Muscle of back (tissue), 11 donors: ENCODE results near the gene TMEM164. TPM values are rescaled to one million over a fixed set of nuclear protein-coding genes. Genes with fewer than 3 reads are reported as not detected.

Experiments
- DNase-seq, 3 donors: peaks; one replicate each; pipeline versions ENCODE4 v3.0.0 to v3.0.0-alpha.2; 2013
- polyA plus RNA-seq, 10 donors: library from polyadenylated mRNA; unstranded; fragments of 120-200 nt; gene quantifications; one replicate each; pipeline ENCODE4 v1.2.1, GENCODE V29; 2013; ENCODE audit not compliant: insufficient read length in 10 of 10

TMEM164 gene
- polyA plus RNA-seq, 10 donors = 19.9 to 34.8 (median 23.3) TPM

DNA sequence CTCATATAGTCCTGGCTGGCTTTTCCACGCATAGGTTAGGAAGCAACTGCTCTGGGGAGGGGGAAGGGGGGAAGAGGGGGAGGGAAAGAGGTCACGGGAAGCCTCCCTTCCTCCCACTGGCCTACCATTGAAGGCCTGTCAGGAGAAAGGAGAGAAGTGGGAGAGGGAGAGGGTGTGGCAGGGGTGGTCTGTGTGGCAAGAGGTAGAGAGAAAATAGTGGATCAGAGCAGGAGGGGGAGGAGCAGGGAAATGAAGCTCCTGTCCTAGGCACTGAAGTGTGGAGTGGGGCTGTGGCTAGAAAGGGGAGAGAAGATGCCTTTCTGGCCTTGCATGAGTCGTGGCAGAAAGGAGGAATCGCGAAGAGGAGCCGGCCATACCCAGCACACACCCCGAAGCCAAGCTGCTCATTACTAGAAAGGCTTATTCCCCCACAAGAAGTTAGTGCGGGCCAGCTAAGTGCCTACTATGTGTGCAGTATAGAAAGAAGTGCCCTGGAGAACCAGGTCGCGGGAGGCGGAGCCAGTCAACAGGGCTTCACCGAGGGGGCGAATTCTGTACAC, 1.1 kb upstream of the TMEM164 start:
- DNase-seq = no peak

DNA sequence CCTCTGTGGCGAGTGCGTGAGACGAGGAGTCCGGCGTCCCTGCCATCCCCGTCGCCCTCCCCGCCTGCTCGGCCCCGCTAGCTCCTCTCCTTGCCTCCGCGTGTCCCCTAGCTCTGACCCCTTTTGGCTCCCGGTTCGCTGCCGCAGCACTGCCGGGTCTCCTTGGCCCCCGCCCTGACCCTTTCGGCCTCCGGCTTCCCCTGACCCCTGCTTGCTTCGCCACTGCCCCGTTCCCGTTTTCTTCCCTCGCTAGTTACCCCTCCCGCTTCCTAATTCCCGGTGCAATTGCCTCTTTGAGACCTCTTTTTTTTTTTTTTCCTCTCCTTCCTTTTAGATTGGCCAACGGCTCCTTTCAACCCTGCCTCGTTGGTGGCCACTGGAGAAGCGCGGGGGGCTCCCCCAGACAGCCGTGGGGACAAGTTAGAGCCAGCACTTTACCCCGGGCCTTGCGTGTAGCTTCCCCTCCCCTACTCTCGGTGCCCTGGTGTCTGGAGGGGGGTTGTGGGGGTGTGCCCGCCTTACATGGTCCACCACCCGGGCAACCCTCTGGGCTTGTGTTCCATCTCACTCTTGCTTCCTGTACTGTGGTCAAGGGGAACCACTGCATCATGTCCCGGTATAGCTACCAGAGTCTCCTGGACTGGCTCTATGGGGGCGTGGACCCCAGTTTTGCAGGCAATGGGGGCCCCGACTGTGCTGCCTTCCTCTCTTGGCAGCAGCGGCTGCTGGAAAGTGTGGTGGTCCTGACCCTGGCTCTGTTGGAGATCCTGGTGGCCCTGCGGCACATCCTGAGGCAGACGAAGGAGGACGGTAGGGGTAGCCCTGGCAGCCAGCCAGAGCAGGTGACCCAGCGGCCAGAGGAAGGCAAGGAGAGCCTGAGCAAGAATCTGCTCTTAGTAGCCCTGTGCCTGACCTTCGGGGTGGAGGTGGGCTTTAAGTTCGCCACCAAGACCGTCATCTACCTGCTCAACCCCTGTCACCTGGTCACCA, 548 bp downstream of the TMEM164 start:
- no peak for DNase-seq

DNA sequence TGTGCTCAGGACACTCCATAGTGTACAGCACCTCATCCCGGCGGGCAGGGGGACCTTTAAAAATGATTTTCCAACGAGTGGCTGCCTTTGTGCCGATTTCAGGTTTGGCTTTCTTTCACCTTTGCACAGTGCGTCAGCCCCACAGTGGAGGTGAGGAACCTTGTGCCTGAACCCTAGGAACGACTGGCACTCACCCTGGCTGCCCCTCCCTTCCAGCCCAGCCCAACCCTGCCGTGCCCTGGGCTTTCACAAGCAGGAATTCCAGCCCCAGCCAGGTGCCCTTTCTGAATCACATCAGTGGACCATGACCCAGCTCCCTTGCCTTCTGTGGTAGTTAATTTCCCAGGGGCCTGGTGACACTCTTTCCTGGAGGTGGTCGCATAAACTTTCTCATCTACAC, 1.3 kb downstream of the TMEM164 start:
- DNase-seq = no peak

DNA sequence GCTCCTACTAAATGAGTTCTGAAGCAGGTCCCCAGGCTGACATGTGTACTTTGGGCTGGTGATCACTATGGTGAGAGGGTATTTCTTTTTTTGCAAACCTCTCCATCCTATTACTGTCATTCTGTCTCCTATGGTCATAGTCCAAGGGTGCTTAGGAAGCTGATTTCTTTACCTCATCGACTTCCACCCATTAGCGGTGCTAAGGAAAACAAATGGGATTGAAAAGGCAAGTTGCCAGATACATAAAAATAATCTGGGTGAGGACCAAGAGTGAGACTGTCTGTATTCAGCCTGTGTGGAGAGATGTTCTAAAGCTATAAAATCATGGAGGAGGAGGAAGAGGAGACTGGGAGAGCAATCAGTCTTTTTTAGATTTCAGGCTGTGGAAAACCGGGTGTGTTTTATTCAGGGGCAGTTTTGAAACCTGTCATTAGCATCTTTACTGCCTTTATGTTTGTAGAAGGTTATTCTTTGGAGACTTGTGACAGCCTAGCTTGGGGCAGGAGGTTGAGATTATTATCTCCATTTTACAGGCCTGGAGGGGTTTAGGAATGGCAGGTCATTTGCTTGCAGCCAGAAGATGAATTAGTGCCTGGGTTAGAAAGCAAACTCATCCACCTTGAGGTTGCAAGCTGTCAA, 1.9 kb downstream of the TMEM164 start:
- peak in 1 of 3 donors; percentile 42 for DNase-seq

DNA sequence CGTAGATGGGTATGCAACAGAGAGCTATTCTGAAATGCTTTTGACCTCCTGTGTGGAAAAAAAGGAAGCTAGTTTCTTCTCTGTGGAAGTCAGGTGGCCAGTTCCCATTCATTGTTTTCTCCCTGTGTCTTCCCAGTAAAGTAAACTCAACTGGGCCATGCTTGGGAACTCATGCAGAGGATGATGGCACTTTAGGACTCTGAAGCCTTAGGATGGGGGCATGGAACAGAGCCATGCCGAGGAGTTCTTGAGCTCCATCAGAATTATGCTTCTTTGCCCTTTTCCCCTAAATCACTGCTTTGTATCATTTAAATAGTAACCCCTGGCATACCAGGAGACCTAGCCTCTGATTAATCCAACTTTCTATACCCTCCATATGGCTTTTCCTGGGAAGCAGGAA, 3.2 kb downstream of the TMEM164 start:
- no peak for DNase-seq

DNA sequence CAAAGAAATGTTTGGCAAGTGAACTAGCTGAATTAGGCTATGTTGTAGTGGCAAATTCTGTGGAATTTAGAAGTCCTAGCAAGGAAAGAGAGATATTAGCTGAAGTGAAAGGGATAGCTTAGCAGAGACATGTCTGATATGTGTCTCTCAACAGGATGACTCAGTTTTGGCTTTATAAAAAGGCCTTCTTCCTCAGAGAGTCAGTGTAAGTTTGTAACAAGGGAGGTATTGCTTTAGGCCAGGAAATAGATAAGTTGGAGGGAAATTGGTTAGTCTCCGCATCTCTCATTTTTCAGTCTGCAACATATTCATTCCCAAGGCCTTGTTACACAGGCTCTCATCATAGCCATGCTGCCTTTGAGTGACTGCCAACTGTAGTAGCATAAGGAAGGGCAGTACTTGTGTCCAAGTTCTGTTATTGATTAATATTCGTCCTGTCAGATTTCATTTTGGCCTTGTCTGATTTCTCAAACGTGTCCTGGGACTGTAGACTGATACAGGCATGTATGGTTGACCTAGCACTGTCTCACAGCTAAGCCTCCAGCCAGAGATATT, 4.0 kb downstream of the TMEM164 start:
- peak in 1 of 3 donors; percentile 6 for DNase-seq

DNA sequence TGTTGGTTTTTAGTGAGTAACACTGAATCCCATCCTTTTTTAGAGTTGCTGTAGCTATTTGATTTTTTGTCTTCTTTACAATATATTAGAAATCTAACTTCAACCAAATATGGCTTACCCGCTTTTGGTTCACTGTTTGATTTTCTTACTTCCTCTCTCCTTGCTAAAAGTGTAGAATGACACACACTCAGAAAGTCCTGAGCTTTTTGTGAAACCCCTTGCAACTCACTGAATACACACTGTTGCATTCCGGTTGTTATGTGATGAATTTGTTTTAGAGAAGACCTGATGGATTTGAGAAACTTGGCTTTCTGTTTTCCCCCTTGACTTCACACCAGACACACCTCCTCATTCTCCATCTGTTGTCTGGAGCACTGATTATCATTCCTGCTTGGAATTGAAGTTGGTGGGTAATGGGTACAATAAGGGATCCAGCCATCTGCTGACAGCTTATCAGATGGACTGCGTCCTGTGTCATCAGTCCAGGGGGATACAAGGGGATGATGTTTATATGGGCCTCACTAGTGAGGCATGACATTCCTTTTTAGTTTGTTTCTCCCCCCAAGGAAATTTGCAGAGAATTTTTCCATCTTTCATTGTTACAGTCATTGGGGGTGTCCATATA, 5.2 kb downstream of the TMEM164 start:
- no peak for DNase-seq

DNA sequence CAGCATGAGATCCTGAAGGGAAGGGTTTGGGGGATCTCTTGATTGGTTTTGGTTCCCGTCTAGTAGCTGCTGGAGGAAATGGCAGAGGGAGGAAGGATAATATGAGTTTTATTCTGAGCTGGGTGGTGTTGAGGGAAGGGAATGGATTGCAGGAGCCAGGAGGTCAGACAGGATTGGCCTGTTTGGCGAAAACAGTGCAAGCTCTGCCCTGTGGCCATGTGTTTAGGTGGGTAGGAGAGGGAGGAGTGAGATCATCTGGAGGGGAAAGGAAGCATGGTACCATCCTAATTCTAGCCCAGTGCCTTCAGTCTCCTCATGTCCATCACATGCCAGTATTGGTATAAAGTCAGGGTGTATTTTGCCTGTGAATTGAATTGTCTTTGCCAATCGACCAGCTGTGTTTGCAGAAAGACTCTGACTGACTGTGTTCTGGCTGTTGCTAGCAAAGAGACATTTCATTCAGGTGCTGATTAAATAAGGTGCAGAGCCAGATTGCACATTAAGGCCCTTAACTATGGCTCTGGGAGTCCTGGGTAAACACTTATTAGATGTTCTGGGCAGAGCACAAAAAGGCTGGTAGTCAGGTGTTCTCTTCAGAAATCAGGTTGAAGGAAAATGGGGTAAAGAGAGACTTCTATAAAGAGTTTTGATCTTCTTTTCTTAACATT, 10.0 kb downstream of the TMEM164 start:
- no peak for DNase-seq

DNA sequence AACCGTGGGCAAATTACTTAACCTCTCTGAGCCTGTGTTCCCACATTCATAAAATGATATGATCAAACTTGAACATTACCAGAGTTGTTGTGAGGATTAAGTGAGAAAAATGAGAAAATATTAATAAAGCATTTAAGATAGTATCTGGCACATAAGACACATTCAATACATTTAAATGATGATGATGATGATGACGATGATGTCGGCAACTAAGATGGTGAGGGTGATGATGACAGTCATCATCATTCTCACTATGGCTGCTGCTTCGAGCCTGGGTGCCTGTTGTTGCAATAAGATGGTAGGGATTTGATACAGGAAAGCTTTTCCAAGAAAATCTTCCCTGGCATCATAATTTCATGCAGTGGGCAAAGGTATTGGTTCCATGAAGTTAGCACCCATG, 11.1 kb downstream of the TMEM164 start:
- no peak for DNase-seq

DNA sequence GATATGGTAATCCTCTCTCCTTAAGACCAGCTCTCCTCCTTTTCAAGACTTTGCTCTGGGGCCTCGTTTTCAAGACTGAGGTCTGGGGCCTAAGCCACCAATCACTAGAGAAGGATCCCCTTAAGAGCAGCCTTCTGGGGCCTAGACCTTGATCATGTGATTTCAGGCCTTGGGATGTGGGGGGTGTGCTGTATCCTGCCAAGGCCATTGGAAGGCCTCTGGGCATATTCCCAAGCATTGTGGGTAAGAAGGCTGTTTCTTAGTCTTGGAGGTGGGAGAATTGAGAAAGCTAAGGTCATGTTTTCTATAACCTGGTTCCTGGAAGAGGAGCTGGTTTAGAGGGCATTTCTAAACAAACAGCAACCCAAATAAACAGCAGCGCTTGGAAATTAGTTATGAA, 12.1 kb downstream of the TMEM164 start:
- no peak for DNase-seq

DNA sequence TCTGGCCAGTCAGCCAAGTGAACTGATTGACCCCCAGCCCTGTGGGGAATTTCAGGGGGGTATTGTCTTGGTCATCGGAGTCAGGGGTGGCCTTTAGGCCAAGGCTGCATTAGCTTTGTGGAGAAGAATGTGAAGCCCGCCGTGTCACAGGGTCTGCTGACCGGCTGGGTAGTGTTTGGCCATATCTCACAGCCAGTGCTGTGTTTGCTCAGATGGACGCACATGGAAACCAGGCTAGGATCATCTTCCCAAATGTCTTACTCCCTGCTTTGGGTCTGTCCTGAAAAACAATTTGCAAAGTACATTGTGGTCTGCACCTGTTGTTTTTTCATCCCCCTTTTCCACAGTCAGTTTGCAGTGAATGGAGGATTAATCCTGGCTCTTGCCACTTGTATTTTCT, 13.0 kb downstream of the TMEM164 start:
- peak in 1 of 3 donors; percentile 9 for DNase-seq

DNA sequence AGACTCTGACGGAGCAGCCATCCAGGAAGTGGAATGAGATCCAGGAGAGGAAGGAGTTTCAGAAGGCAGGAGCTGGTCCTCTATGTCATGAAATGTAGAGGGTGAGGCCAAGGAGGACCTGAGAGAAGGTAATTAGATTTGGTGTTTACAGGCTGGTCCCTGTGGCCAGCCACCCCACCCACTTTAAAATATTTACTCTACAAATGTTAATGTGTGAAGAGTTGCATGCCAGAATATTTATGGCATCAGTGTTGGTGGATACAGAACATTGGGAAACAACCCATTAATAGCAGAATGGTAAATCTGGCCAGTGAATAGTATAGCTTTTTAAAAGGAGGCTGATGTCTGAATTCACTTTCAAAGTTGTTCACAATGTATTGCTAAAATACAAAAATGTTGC, 17.6 kb downstream of the TMEM164 start:
- DNase-seq = no peak

DNA sequence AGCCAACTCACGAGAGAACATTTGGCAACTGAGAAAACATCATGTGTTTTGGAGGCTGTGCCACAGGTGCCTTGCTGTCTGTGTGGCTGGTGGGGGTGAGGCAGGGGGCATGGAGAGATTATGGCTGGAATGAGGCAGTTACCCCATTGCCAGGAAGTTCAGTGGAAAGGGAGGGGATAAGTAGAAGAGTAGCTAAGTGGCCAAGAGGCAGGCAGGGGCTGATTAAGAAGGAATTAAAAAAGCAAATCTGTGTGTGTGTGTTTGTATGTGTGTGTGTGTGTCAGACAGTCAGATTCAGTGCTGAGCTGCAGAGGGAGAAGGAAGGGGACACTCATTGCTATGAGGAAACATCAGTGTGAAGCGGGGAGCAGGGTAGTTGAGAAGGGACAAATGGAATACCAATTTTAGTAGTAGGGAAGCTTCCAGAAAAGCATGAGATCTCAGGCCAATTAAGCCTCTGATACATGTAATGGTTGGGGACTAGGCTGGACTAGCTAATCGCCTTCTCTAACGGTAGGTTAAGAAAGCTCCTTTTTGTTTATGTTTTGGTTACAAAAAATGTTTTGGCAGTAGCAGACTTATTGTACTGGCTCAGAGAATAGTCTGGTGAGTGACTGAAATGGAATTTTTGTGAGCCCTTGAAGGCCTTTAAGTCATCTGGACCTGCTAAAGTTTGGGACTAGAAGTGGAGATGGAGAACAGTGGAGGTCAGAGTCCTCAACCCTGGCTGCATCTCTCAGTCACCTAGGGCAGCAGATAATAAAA, 18.5 kb downstream of the TMEM164 start:
- peak in 1 of 3 donors; percentile 14 for DNase-seq

DNA sequence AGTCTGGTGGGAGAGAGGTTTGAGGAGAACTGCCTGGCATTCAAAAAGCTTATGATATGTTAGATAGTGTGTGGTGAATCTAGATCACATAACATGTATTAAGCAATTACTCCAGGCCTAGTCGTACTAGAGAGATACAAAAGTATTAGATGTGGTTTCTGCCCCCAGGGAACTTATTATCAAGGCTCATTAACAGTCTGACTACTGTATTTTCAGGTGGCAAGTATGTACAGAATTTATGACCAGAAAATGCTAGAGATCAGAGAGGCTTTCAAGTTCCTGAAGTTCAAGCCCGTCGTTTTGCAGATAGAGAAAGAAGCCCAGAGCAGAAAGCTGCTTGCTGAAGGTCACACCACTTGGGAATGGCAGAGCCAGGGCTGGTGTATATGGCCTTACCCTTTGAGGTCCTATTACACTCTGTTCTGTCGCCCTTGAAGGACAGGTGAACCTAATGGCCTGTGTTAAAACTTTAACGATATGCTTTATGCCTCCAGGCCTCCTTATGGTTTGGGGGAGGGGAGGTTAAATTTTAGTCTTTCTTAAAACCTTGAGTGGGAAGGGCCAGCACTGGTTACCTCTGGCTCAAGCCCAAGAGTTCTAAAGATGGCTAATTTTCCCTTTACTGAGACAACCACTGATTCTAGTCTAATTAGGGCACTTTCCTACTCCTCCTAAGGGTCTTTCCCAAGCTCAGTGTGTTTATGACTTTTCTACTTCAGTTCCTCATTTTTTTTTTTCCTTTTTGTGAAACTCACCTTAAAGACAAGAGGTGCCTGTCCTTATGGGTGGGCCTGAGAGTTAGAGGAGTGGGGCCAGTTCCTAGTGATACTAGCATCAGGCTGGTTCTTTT, 19.9 kb downstream of the TMEM164 start:
- DNase-seq = no peak

DNA sequence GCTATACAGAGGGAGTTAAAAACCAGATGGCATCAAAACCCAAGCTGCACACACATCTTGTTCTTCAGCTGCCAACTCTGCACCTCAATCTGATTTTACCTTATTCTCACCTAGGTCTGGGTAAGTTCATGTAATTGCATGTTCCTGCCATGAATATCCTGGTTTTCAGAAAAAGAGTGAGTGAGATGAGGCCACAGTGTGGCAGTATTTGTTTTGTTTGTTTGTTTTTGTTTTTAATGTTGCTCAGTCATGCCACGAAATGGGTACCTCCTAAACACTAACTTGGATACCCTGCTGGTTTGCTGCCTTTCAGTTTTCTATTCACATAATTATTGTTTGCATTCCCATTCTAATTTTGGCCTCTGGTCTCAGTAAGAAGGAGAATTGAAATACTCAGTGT, 22.5 kb downstream of the TMEM164 start:
- DNase-seq = no peak

DNA sequence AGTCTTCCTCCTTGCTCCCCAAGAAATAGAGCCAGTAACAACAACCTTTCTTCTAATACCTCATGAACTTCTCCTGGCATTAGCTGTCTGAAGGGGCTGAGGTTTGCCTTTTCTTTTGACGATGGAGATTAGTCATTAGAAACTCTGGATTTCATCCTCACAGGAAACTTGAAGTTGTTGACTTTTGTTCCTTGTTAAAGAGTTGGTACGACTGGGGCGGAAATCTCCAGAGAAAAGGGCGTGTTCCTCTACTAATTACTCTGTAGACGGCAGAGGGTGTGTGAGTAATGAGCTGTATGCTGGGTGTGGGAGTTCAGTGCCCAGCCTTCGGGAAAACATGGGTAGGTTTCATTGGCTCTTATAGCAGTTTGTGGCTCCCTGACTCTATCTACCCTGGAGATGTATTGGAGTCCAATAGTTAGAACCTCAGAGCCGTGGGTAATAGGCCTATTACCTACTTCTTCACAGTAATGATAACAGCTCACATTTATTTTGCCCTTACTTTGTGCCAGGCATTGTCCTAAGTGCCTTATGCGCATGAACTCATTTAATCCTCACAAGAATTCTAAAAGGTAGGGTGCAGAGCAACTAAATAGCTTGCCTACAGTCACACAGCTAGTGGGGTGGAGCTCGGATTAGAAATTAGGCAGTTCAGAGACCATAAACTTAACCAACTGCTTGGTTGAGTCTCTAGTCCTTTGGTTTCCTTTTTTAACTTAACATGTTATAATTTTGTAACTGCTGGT, 23.4 kb downstream of the TMEM164 start:
- DNase-seq = no peak

DNA sequence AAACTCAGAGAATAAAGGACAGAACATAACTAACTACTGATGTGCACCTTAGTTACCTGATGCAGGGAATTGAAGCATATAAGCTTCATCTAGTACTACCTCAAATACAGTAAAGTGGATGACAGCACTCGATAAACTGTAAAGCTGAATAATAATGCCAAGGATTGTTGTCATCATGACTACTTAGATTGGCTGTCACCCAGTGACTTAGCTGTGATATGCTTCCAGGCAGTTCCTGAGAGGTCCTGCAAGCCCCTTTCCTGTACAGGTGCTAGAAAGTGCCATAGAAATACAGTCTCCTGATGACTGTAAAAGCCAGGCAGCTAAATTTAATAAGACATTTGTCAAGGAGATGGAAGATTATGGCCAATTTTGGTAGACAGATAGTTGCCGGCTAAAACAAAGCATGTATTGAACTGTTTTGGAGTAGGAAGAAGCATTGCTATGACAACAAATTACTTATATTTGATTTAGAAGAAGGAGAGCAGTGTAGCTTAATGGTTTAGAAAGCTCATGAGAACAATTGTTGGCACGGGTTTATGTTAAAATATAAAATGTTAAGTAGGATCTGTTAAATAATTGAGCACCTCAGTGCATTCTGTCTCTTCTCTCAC, 29.7 kb downstream of the TMEM164 start:
- no peak for DNase-seq

DNA sequence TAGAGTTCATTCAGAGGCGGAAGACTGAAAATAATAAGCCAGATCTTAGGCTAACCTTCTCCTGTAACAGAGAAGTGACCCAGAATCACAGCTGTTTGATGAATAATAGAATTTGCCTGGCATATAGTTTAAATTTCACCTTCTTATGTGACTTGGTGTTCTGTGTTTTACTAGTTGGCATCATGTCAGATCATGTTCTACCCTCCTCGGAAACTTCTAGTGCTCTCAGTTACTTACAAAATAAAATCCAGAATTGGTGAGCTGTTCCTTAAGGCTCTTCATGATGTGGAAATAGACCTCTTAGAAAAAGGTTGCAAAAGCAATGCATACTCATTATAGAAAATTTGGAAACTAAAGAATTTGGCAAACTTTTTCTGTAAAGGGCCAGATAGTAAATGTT, 31.1 kb downstream of the TMEM164 start:
- DNase-seq = no peak
